WERI-Rb-1 (cell line): ENCODE data around the gene TAP1.
A peak's percentile ranks its signal among the peaks of the same experiment; 100 is the strongest.

Experiments used
- DNase-seq: peaks from one replicate; pipeline ENCODE4 v3.0.0-alpha.2; 2020
- H3K27ac ChIP-seq: fragments of 250-450 bp; sonication (Bioruptor Pico); 2 replicates; pipeline ENCODE4 v1.5.1; 2020; ENCODE audit warnings: mild to moderate bottlenecking, moderate library complexity
- H3K27me3 ChIP-seq: fragments of 250-450 bp; sonication (Bioruptor Pico); 2 replicates; pipeline ENCODE4 v1.5.1; 2021; ENCODE audit warnings: mild to moderate bottlenecking, low read depth, moderate library complexity; ENCODE audit not compliant: insufficient read depth, severe bottlenecking
- H3K36me3 ChIP-seq: fragments of 250-450 bp; sonication (Bioruptor Pico); 2 replicates; pipeline ENCODE4 v1.5.1; 2020; ENCODE audit warnings: mild to moderate bottlenecking, moderate library complexity
- H3K4me3 ChIP-seq: 2 replicates; pipeline ENCODE4 v1.5.1; 2011; ENCODE audit warnings: low read depth, mild to moderate bottlenecking, control low read depth, low read length
- H3K9me3 ChIP-seq: fragments of 250-450 bp; sonication (Bioruptor Pico); 2 replicates; pipeline ENCODE4 v1.5.1; 2021; ENCODE audit warnings: mild to moderate bottlenecking, moderate library complexity; ENCODE audit not compliant: severe bottlenecking
- TF ChIP-seq, protein P1 (sequence below): IDR thresholded peaks from 2 replicates; pipeline ENCODE4 v1.5.1; 2011; ENCODE audit warnings: low read depth, mild to moderate bottlenecking, control low read depth, inconsistent platforms, low read length

The TAP1 gene

DNA sequence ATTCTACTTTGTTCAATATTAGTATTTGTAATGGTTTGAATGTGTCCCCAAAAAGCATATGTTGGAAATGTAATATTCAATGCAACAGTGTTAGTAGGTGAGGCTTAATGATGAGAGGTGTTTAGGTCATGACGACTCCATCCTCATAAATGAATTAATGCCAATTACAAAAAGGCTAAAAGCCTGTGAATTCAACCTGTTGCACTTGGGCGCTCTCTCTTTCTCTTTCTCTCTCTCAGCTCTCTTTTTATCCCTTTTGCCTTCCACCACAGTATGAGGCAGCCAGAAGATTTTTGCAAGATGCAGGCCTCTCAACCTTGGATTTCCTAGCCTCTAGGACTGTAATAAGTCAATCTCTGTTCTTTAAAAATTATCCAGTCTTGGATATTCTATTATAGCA lies 35.1 kb upstream of the TAP1 start:
- H3K4me3 ChIP-seq, result no peak overlapping the region
- H3K27ac ChIP-seq, result no peak overlapping the region
- no peak for DNase-seq
- no peaks in the 10 kb centered on the region for H3K36me3 ChIP-seq
- TF ChIP-seq, protein P1, sequence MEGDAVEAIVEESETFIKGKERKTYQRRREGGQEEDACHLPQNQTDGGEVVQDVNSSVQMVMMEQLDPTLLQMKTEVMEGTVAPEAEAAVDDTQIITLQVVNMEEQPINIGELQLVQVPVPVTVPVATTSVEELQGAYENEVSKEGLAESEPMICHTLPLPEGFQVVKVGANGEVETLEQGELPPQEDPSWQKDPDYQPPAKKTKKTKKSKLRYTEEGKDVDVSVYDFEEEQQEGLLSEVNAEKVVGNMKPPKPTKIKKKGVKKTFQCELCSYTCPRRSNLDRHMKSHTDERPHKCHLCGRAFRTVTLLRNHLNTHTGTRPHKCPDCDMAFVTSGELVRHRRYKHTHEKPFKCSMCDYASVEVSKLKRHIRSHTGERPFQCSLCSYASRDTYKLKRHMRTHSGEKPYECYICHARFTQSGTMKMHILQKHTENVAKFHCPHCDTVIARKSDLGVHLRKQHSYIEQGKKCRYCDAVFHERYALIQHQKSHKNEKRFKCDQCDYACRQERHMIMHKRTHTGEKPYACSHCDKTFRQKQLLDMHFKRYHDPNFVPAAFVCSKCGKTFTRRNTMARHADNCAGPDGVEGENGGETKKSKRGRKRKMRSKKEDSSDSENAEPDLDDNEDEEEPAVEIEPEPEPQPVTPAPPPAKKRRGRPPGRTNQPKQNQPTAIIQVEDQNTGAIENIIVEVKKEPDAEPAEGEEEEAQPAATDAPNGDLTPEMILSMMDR, result no peak
- no peaks in the 10 kb centered on the region for H3K27me3 ChIP-seq
- H3K9me3 ChIP-seq, result no peaks in the 10 kb centered on the region

DNA sequence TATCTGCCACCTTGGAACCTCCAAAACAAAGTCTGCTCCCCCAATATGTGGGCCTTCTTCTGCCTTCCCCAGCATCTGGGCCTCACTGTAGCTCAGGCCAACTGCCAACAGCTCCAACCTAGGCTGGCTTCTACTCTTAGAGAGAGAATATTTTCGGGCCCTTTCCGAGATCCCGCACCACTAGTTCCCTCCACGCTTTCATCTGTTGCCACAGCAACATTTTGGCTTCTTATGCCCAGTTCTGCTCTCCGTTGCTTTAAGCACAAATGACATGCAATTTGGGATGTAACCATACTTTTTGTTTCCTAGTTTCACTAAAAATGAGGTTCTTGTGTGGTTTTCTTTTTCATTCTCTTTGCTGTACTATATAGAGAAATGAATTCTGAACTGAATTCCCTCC lies 34.1 kb upstream of the TAP1 start:
- H3K27ac ChIP-seq, result no peak overlapping the region

DNA sequence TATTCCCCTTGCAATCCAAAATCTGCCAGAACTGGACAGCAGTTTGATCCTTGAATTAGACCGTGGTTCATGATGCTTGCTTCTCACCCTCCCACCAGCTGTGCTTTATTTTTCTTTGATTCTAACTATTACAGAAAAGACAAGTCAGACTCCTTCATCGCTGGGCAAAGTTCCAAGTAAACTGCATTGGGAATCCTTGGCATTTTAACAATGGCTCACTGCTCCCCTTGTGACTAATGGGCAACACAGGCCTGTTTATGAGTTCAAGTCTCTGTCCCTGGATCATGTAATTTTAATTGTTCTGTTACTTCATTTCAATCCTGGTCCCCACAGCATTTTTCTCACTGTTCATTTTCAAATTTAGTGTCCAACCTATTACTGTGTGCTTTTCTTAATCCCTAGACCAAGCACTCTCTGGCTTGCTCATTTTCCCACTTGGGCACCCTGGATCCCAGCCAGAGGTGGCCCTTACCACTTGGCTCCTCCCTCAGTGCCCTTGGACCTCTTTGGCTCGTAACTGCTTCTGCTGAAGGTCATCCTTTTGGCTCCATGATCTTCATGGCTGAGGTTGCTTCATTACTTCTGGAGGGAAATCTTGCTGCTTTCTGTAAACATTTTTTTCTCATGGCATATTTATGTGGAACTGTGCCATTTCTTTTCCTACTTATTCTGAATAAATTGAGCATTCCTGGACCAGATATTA lies 33.3 kb upstream of the TAP1 start:
- Histone ChIP-seq H3K9me3 (no peaks in the 10 kb centered on the region), H3K4me3 (no peak overlapping the region), H3K36me3 (no peaks in the 10 kb centered on the region), H3K27me3 (no peaks in the 10 kb centered on the region), H3K27ac (no peak overlapping the region)
- DNase-seq, result no peak
- TF ChIP-seq, protein P1, result no peak

More for the DNA sequence above, 34.1 kb upstream of the TAP1 start:
- Histone ChIP-seq H3K27me3 (no peaks in the 10 kb centered on the region), H3K9me3 (no peaks in the 10 kb centered on the region), H3K36me3 (no peaks in the 10 kb centered on the region), H3K4me3 (no peak overlapping the region)
- TF ChIP-seq, protein P1, result no peak
- no peak for DNase-seq

DNA sequence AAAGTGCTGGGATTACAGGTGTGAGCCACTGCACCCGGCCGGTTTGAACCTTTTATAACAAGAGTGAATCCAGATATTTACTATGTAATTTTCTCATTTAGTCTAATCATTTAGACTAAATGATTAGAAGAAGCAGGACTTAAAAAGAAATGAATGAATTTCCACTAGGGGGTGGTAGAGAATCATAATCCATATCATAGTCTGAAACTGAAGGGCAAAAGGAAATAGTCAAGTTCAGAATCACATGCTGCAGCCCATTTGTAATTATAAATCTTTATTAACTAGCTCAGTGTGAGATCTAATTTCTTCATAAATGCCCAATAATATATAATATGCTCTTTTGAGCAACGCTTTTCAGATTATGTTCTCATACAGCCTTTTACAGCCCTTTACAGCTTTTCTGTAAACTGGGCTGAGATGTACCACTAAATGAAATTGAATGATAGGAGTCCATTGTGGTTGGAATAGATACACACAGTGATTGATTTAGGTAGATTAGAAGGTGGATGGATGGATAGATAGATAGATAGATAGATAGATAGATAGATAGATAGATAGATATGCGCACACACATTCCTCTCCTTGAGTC lies 32.3 kb upstream of the TAP1 start:
- Histone ChIP-seq H3K27ac (no peak overlapping the region), H3K9me3 (no peaks in the 10 kb centered on the region), H3K4me3 (no peak overlapping the region), H3K27me3 (no peaks in the 10 kb centered on the region), H3K36me3 (no peaks in the 10 kb centered on the region)
- DNase-seq, result no peak
- TF ChIP-seq, protein P1, result 0 out of 2 replicates have a peak, but pooled peaks have one; percentile 20

DNA sequence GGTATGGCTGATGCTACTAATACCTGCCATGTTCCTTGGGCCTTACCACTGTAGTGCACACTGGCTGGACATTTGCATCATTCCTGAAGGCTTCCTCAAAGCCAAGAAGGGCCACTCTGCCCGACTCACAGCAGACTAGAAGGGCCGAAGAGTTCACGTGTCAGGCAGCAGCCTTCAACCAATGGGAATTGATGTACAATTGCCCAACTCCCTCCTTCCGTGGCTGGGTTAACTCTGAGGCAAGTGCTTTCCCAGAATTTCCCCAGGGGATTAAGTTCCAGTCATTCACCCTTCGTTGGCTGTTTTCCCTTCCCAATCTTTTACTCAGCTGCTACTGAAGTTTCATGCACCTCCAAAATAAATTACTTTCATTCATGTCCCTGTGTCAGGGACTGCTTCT lies 30.3 kb upstream of the TAP1 start:
- no peak for DNase-seq
- Histone ChIP-seq H3K9me3 (no peaks in the 10 kb centered on the region), H3K4me3 (no peak overlapping the region), H3K27ac (no peak overlapping the region), H3K36me3 (no peaks in the 10 kb centered on the region), H3K27me3 (no peaks in the 10 kb centered on the region)
- TF ChIP-seq, protein P1, result no peak
